NB4 (cell line): ENCODE measurements around the gene CLCN7.

Experiments used
- CTCF ChIP-seq: IDR thresholded peaks from one replicate; pipeline ENCODE4 v1.5.1; 2012; ENCODE audit warnings: low read depth, low read length
- POLR2A ChIP-seq: IDR thresholded peaks from 2 replicates; pipeline ENCODE4 v1.6.1; 2011; ENCODE audit warnings: mild to moderate bottlenecking; ENCODE audit not compliant: insufficient read length; ENCODE audit errors: extremely low read depth

DNA sequence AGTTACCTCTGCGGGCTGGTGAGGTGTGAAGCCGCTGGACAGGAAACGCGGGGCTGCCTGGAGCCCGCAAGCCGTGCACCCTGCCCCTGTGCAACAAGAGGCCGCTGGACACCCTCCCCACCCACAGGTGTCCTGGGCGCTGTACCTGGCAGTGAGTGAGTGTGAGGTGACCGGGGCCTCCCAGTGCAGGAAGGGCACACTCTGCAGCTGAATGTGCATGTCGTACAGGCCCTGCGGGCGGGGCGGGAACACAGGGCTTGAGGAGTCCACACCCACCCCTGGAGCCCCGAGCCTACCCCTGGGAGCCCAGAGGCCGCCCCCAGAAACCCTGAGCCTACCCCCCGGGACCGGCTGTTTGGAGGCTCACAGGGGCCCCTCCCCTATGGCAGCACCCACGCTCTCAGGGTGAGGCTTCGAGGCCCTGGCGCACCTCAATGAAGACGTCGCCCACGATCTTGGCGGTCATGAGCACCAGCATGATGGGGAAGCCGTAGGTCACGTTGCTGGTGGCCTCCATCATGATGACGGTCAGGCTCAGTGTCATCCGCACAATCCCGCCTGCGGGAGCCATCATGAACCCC is 26.2 kb downstream of the CLCN7 start:
- TF ChIP-seq CTCF (no peak), POLR2A (no peak)
